Erythroblast (primary cell): ENCODE results near the gene SNTA1.

Experiments
- GATA1 ChIP-seq: IDR thresholded peaks from 2 replicates; pipeline ENCODE4 v1.6.1; 2011; ENCODE audit warnings: low read depth, mild to moderate bottlenecking, control low read depth, low read length, moderate library complexity
- POLR2A ChIP-seq: IDR thresholded peaks from 2 replicates; pipeline ENCODE4 v1.6.1; 2011; ENCODE audit warnings: mild to moderate bottlenecking, low read length

- TF ChIP-seq POLR2A (no peak), GATA1 (no peak)
Observed at GRCh38 chr20:33442136-33443005, 1.2 kb downstream of the SNTA1 start.
